Mucosa of rectum (tissue), 2 donors: ENCODE data around the gene SOHLH1.

Experiments used
- H3K27ac ChIP-seq, 2 donors: one replicate each; pipeline ENCODE4 v1.7.0; 2013; ENCODE audit warnings: inconsistent platforms in 2 of 2, low read depth in 2 of 2, low read length in 2 of 2
- H3K27me3 ChIP-seq, 2 donors: one replicate each; pipeline ENCODE4 v1.7.0; 2013; ENCODE audit warnings: low read length in 2 of 2; ENCODE audit not compliant: control insufficient read depth in 2 of 2, insufficient read depth in 2 of 2
- H3K36me3 ChIP-seq, 2 donors: one replicate each; pipeline ENCODE4 v1.7.0; 2013; ENCODE audit warnings: low read length in 2 of 2; ENCODE audit not compliant: control insufficient read depth in 2 of 2, insufficient read depth in 2 of 2
- H3K4me1 ChIP-seq, 2 donors: one replicate each; pipeline ENCODE4 v1.7.0; 2013; ENCODE audit warnings: low read length in 2 of 2, mild to moderate bottlenecking in 1 of 2; ENCODE audit not compliant: control insufficient read depth in 2 of 2, insufficient read depth in 2 of 2
- H3K4me3 ChIP-seq, 2 donors: one replicate each; pipeline ENCODE4 v1.7.0; 2013; ENCODE audit warnings: low read length in 2 of 2
- H3K9ac ChIP-seq, 2 donors: one replicate each; pipeline ENCODE4 v1.7.0; 2013; ENCODE audit warnings: low read length in 2 of 2, low read depth in 1 of 2, mild to moderate bottlenecking in 1 of 2
- H3K9me3 ChIP-seq, 2 donors: one replicate each; pipeline ENCODE4 v1.7.0; 2013; ENCODE audit warnings: low read length in 2 of 2; ENCODE audit not compliant: control insufficient read depth in 2 of 2
- donor health status: healthy.
- donor health status: Normal muscosa, but diverticular disease.

The SOHLH1 gene

GRCh38 chr9:135741276-135742219 lies 42.3 kb upstream of the SOHLH1 start:
- H3K27me3 ChIP-seq, result peaks cover 3 to 4% of the 10 kb centered on the region in 2 donors
- H3K4me1 ChIP-seq, result no peaks in the 10 kb centered on the region
- H3K36me3 ChIP-seq, result no peaks in the 10 kb centered on the region
- H3K4me3 ChIP-seq, result no peak overlapping the region
- H3K9ac ChIP-seq, result no peak overlapping the region
- no peaks in the 10 kb centered on the region for H3K9me3 ChIP-seq
- H3K27ac ChIP-seq, result no peak overlapping the region

GRCh38 chr9:135739271-135740220 lies 40.3 kb upstream of the SOHLH1 start:
- H3K4me1 ChIP-seq, result no peaks in the 10 kb centered on the region
- H3K4me3 ChIP-seq, result no peak overlapping the region
- H3K9me3 ChIP-seq, result no peaks in the 10 kb centered on the region
- peaks cover 3 to 4% of the 10 kb centered on the region in 2 donors for H3K27me3 ChIP-seq
- no peak overlapping the region for H3K9ac ChIP-seq
- H3K27ac ChIP-seq, result no peak overlapping the region
- H3K36me3 ChIP-seq, result no peaks in the 10 kb centered on the region

GRCh38 chr9:135737840-135738521 lies 38.7 kb upstream of the SOHLH1 start:
- no peaks in the 10 kb centered on the region for H3K9me3 ChIP-seq
- H3K36me3 ChIP-seq, result no peaks in the 10 kb centered on the region
- no peaks in the 10 kb centered on the region for H3K4me1 ChIP-seq
- peaks cover 3 to 4% of the 10 kb centered on the region in 2 donors for H3K27me3 ChIP-seq
- H3K9ac ChIP-seq, result no peak overlapping the region
- no peak overlapping the region for H3K4me3 ChIP-seq
- no peak overlapping the region for H3K27ac ChIP-seq

GRCh38 chr9:135736979-135737839 lies 37.9 kb upstream of the SOHLH1 start:
- no peak overlapping the region for H3K4me3 ChIP-seq
- no peaks in the 10 kb centered on the region for H3K9me3 ChIP-seq
- H3K36me3 ChIP-seq, result no peaks in the 10 kb centered on the region
- H3K27ac ChIP-seq, result no peak overlapping the region
- H3K27me3 ChIP-seq, result peaks cover 3 to 4% of the 10 kb centered on the region in 2 donors
- H3K9ac ChIP-seq, result no peak overlapping the region
- no peaks in the 10 kb centered on the region for H3K4me1 ChIP-seq

- H3K27ac ChIP-seq, result no peak overlapping the region
- no peak overlapping the region for H3K4me3 ChIP-seq
- no peaks in the 10 kb centered on the region for H3K36me3 ChIP-seq
- H3K4me1 ChIP-seq, result no peaks in the 10 kb centered on the region
- H3K9me3 ChIP-seq, result no peaks in the 10 kb centered on the region
- no peak overlapping the region for H3K9ac ChIP-seq
- peaks cover 3 to 4% of the 10 kb centered on the region in 2 donors for H3K27me3 ChIP-seq
Measured at GRCh38 chr9:135736272-135736978, 37.1 kb upstream of the SOHLH1 start.

- no peaks in the 10 kb centered on the region for H3K4me1 ChIP-seq
- H3K4me3 ChIP-seq, result no peak overlapping the region
- H3K9ac ChIP-seq, result no peak overlapping the region
- H3K36me3 ChIP-seq, result no peaks in the 10 kb centered on the region
- H3K27ac ChIP-seq, result no peak overlapping the region
- peaks cover 0 to 4% of the 10 kb centered on the region in 2 donors for H3K27me3 ChIP-seq
- H3K9me3 ChIP-seq, result no peaks in the 10 kb centered on the region
Measured at GRCh38 chr9:135734616-135735144, 35.4 kb upstream of the SOHLH1 start.

GRCh38 chr9:135732569-135733257 lies 33.4 kb upstream of the SOHLH1 start:
- Histone ChIP-seq H3K4me3 (no peak overlapping the region), H3K9me3 (no peaks in the 10 kb centered on the region), H3K4me1 (no peaks in the 10 kb centered on the region), H3K9ac (no peak overlapping the region), H3K27ac (no peak overlapping the region), H3K36me3 (no peaks in the 10 kb centered on the region), H3K27me3 (peaks cover 0 to 4% of the 10 kb centered on the region in 2 donors)

GRCh38 chr9:135731454-135731853 lies 32.2 kb upstream of the SOHLH1 start:
- Histone ChIP-seq H3K27me3 (no peaks in the 10 kb centered on the region), H3K9ac (no peak overlapping the region), H3K4me3 (no peak overlapping the region), H3K27ac (no peak overlapping the region), H3K9me3 (no peaks in the 10 kb centered on the region), H3K4me1 (no peaks in the 10 kb centered on the region), H3K36me3 (no peaks in the 10 kb centered on the region)
